Endothelial cell of umbilical vein (primary cell): ENCODE data around the gene ADH1C. TPM values are rescaled to one million over a fixed set of nuclear protein-coding genes. Genes with fewer than 3 reads are reported as not detected.

Experiments
- BruUV-seq: library from RNA; stranded (reverse); fragments of 400-500 nt; replicated peaks from 2 replicates; lab custom pipeline; 2021; lab: Mats Ljungman, UMichigan
- CTCF ChIA-PET: fragments of 300-600, 350-600 bp; sonication (Branson Sonifier 250); formaldehyde crosslinking; loops from one replicate; lab custom pipeline; 2021; ENCODE audit warnings: antibody characterized with exemption, inconsistent platforms; lab: Charles Lee
- POLR2A ChIA-PET: fragments of 300-600, 350-600 bp; sonication (Branson Sonifier 250); formaldehyde crosslinking; loops from one replicate; lab custom pipeline; 2021; ENCODE audit warnings: antibody characterized with exemption, inconsistent platforms; lab: Charles Lee
- DNase-seq: peaks from one replicate; pipeline ENCODE4 v3.0.0-alpha.2; 2011; ENCODE audit warnings: low read depth, low spot score
- FAIRE-seq: peaks from 2 replicates; lab custom pipeline; 2011; peaks lifted over from hg19 to GRCh38; lab: Jason Lieb, UNC
- H2AFZ ChIP-seq: 2 replicates; pipeline ENCODE4 v1.6.0; 2012; ENCODE audit warnings: low read depth, low read length, control low read depth, inconsistent platforms
- H3K27ac ChIP-seq: 2 replicates; pipeline ENCODE4 v1.5.1; 2011; ENCODE audit warnings: low read depth, mild to moderate bottlenecking, control low read depth, low read length, moderate library complexity; ENCODE audit not compliant: insufficient read depth
- H3K27me3 ChIP-seq, 2 experiments: 2 replicates each; pipeline versions ENCODE4 v1.6.0 to v1.6.1; 2011; ENCODE audit warnings: low read length in 2 of 2, mixed read lengths in 1 of 2; ENCODE audit not compliant: control insufficient read depth in 2 of 2, insufficient read depth in 2 of 2
- H3K36me3 ChIP-seq, 2 experiments: 2 replicates in 1 of 2; 3 replicates in 1 of 2; pipeline ENCODE4 v1.5.1; 2011; ENCODE audit warnings: low read length in 2 of 2, mild to moderate bottlenecking in 1 of 2, moderate library complexity in 1 of 2; ENCODE audit not compliant: control insufficient read depth in 2 of 2, insufficient read depth in 2 of 2; ENCODE audit errors: extremely low read depth in 1 of 2
- H3K4me1 ChIP-seq: 3 replicates; pipeline ENCODE4 v1.5.1; 2011; ENCODE audit warnings: mild to moderate bottlenecking, low read length; ENCODE audit not compliant: control insufficient read depth, insufficient read depth; ENCODE audit errors: extremely low read depth
- H3K4me2 ChIP-seq: 2 replicates; pipeline ENCODE4 v1.6.1; 2011; ENCODE audit warnings: low read length, control low read depth, mixed read lengths; ENCODE audit not compliant: insufficient read depth
- H3K4me3 ChIP-seq, 3 experiments: fragments of 200-600 bp in 1 of 3; sonication (generic), shearing (Covaris generic) in 1 of 3; replicated peaks in 1 of 3; 2 replicates each; pipeline ENCODE4 v1.5.1; 2011 to 2016; ENCODE audit warnings: control low read depth in 3 of 3, low read length in 3 of 3, mild to moderate bottlenecking in 2 of 3, inconsistent platforms in 1 of 3, low read depth in 1 of 3, moderate library complexity in 1 of 3; ENCODE audit not compliant: insufficient read depth in 1 of 3
- H3K79me2 ChIP-seq: 2 replicates; pipeline ENCODE4 v1.6.0; 2012; ENCODE audit warnings: low read length, inconsistent platforms; ENCODE audit not compliant: control insufficient read depth, insufficient read depth
- H3K9ac ChIP-seq: replicated peaks from 2 replicates; pipeline ENCODE3; 2011; ENCODE audit warnings: low read length, control low read depth; ENCODE audit not compliant: insufficient read depth; ENCODE audit errors: extremely low read depth
- H3K9me1 ChIP-seq: replicated peaks from 3 replicates; pipeline ENCODE4 v1.6.0; 2011; ENCODE audit warnings: mild to moderate bottlenecking, low read length; ENCODE audit not compliant: control insufficient read depth, insufficient read depth; ENCODE audit errors: extremely low read depth
- H3K9me3 ChIP-seq: replicated peaks from 2 replicates; pipeline ENCODE4 v1.5.1; 2012; ENCODE audit warnings: low read length, inconsistent platforms; ENCODE audit not compliant: control insufficient read depth, insufficient read depth
- H4K20me1 ChIP-seq: replicated peaks from 2 replicates; pipeline ENCODE3; 2011; ENCODE audit warnings: mild to moderate bottlenecking, low read length; ENCODE audit not compliant: control insufficient read depth, insufficient read depth; ENCODE audit errors: extremely low read depth
- CTCF ChIP-seq, 2 donors: IDR thresholded peaks; 1 replicate in 1 of 2; 2 replicates in 1 of 2; pipeline ENCODE4 v1.5.1; 2011; ENCODE audit warnings: low read length in 2 of 2, mild to moderate bottlenecking in 2 of 2, moderate library complexity in 2 of 2, control low read depth in 1 of 2, inconsistent platforms in 1 of 2, low read depth in 1 of 2; ENCODE audit not compliant: insufficient read depth in 1 of 2; ENCODE audit errors: extremely low read depth in 1 of 2
- EZH2 ChIP-seq: IDR thresholded peaks from 2 replicates; pipeline ENCODE4 v1.6.1; 2012; ENCODE audit warnings: borderline replicate concordance, low read depth, mild to moderate bottlenecking, moderate library complexity, low read length, inconsistent platforms; ENCODE audit not compliant: severe bottlenecking
- FOS ChIP-seq: IDR thresholded peaks from 2 replicates; pipeline ENCODE4 v1.6.1; 2011; ENCODE audit warnings: mild to moderate bottlenecking, low read length, moderate library complexity, borderline replicate concordance; ENCODE audit not compliant: insufficient read depth
- GATA2 ChIP-seq: IDR thresholded peaks from 2 replicates; pipeline ENCODE4 v1.7.0; 2011; ENCODE audit warnings: low read depth, mild to moderate bottlenecking, moderate library complexity, mixed read lengths, low read length; ENCODE audit not compliant: insufficient read length, insufficient read depth
- JUN ChIP-seq: IDR thresholded peaks from 2 replicates; pipeline ENCODE4 v1.6.1; 2011; ENCODE audit warnings: borderline replicate concordance, low read depth; ENCODE audit not compliant: insufficient read length, insufficient read depth
- MAX ChIP-seq: IDR thresholded peaks from 2 replicates; pipeline ENCODE4 v1.6.1; 2011; ENCODE audit not compliant: insufficient read depth, insufficient read length
- MYC ChIP-seq: IDR thresholded peaks from one replicate; pipeline ENCODE4 v1.6.1; 2011; ENCODE audit warnings: mild to moderate bottlenecking, low read depth, low read length
- POLR2A ChIP-seq: IDR thresholded peaks from 2 replicates; pipeline ENCODE4 v1.6.1; 2012; ENCODE audit warnings: low read depth, mild to moderate bottlenecking, control low read depth, low read length
- POLR2AphosphoS5 ChIP-seq: IDR thresholded peaks from 2 replicates; pipeline ENCODE4 v1.6.1; 2012; ENCODE audit warnings: low read depth, mild to moderate bottlenecking, control low read depth, low read length, moderate library complexity; ENCODE audit not compliant: insufficient read depth
- dilution Hi-C: fragments of 300-500 bp; cut with MboI; formaldehyde crosslinking; loops from one replicate; pipeline ENCODE4 v1.15.0; 2019; ENCODE audit warnings: low sequenced_read_pairs; ENCODE audit not compliant: extremely low pct_ligation_motif_present
- intact Hi-C: fragments of 100-400 bp; cut with micrococcal nuclease; formaldehyde crosslinking; loops from one replicate; pipeline ENCODE4 v1.10.0; 2022
- polyA plus RNA-seq, 4 experiments: library from polyadenylated mRNA; depleted of rRNA in 3 of 4; stranded (reverse) in 3 of 4; unstranded in 1 of 4; fragments of >200 nt; gene quantifications; 2 replicates each; pipeline versions ENCODE4 v1.2.1 to v1.2.3, GENCODE V29; 2011 to 2012; ENCODE audit warnings: missing spikeins in 1 of 4
- total RNA-seq: library from RNA; stranded (reverse); gene quantifications from 2 replicates; pipeline ENCODE4 v1.2.3, GENCODE V29; 2021

ADH1C gene
- total and polyA plus RNA-seq, 2 donors (not counting 3 experiments of a cell fraction or from before 2014, with no cell fraction given) = not detected

GRCh38 chr4:99379571-99379970, 27.0 kb upstream of the ADH1C start:
- POLR2A ChIA-PET = interaction anchor here (0.7 kb wide), 1 partner anchor 12 kb away, joined by 3 read pairs; no protein-coding TSS in a partner anchor
- BruUV-seq = no TSS peak

More at GRCh38 chr4:99379571-99379970, 27.0 kb upstream of the ADH1C start:
- DNase-seq (no peak), FAIRE-seq (no peak)
- TF ChIP-seq JUN (no peak), MAX (no peak), MYC (no peak), CTCF (IDR thresholded peaks at IDR 0.05; ENCODE audit: extremely low read depth in 1 of 2, insufficient read depth in 1 of 2, low read depth in 1 of 2, low read length in 2 of 2) (no peak), POLR2AphosphoS5 (no peak), GATA2 (no peak), FOS (no peak), POLR2A (no peak), EZH2 (no peak)
- Histone ChIP-seq H3K9me1 (no peaks in the 10 kb centered on the region), H3K9ac (no peak overlapping the region), H3K4me2 (no peak overlapping the region), H3K36me3 (no peaks in the 10 kb centered on the region), H3K4me3 (no peak overlapping the region), H3K27ac (no peak overlapping the region), H3K9me3 (no peaks in the 10 kb centered on the region), H2AFZ (no peak overlapping the region), H4K20me1 (no peaks in the 10 kb centered on the region), H3K4me1 (no peaks in the 10 kb centered on the region), H3K79me2 (no peaks in the 10 kb centered on the region), H3K27me3 (no peaks in the 10 kb centered on the region)
- CTCF ChIA-PET = no interaction called here
- dilution Hi-C loops (no loop called here), intact Hi-C loops (no loop called here)
